GM21825 (cell line): Measurements from ENCODE around the gene MOSPD2.
A peak's percentile ranks its signal among the peaks of the same experiment; 100 is the strongest.

Source experiments
- ATAC-seq: cut with Tn5 transposase; IDR thresholded peaks from one replicate; pipeline ENCODE4 v1.9.1; 2021; ENCODE audit warnings: mild to moderate bottlenecking, moderate library complexity; ENCODE audit not compliant: unreplicated experiment

Gene MOSPD2

GRCh38 chrX:14872851-14873675, at the start of gene MOSPD2, which contains the start of gene FANCB:
Gene MOSPD2 (plus strand): TSS chrX:14873421. CDS start chrX:14873529, 108 bp downstream.
Gene FANCB (minus strand): TSS chrX:14873069. CDS start chrX:14865510, 7,559 bp downstream.
- ATAC-seq, result peak; percentile 95

- no peak for ATAC-seq
These were observed 47.4 kb upstream of the MOSPD2 start for GRCh38 chrX:14825851-14826250.

GRCh38 chrX:14826319-14826718, 46.9 kb upstream of the MOSPD2 start:
- ATAC-seq, result no peak

- no peak for ATAC-seq
These were observed 43.6 kb upstream of the MOSPD2 start for GRCh38 chrX:14829643-14830042.

- ATAC-seq, result no peak
These were observed 41.1 kb upstream of the MOSPD2 start for GRCh38 chrX:14832151-14832550.

- no peak for ATAC-seq
These were observed 40.6 kb upstream of the MOSPD2 start for GRCh38 chrX:14832586-14832985.

GRCh38 chrX:14837155-14837554, 36.1 kb upstream of the MOSPD2 start:
- no peak for ATAC-seq

GRCh38 chrX:14843666-14844065, 29.6 kb upstream of the MOSPD2 start:
- no peak for ATAC-seq

GRCh38 chrX:14851526-14851925, 21.7 kb upstream of the MOSPD2 start:
- ATAC-seq, result no peak

GRCh38 chrX:14864631-14865030, 8.6 kb upstream of the MOSPD2 start:
- no peak for ATAC-seq

- no peak for ATAC-seq
These were observed 8.0 kb upstream of the MOSPD2 start for GRCh38 chrX:14865201-14865600.

GRCh38 chrX:14871767-14872166, 1.5 kb upstream of the MOSPD2 start:
- ATAC-seq, result no peak

- no peak for ATAC-seq
These were observed 866 bp upstream of the MOSPD2 start for GRCh38 chrX:14872355-14872754.

- ATAC-seq, result no peak
These were observed 442 bp downstream of the MOSPD2 start for GRCh38 chrX:14873676-14874049.

- no peak for ATAC-seq
These were observed 2.4 kb downstream of the MOSPD2 start for GRCh38 chrX:14875624-14876023.

GRCh38 chrX:14883826-14884225, 10.6 kb downstream of the MOSPD2 start:
- no peak for ATAC-seq

- no peak for ATAC-seq
These were observed 11.5 kb downstream of the MOSPD2 start for GRCh38 chrX:14884714-14885113.

GRCh38 chrX:14886252-14886651, 13.0 kb downstream of the MOSPD2 start:
- ATAC-seq, result no peak

- ATAC-seq, result no peak
These were observed 23.1 kb downstream of the MOSPD2 start for GRCh38 chrX:14896273-14896672.

GRCh38 chrX:14897042-14897441, 23.8 kb downstream of the MOSPD2 start:
- no peak for ATAC-seq

- ATAC-seq, result peak; percentile 82
These were observed 26.4 kb downstream of the MOSPD2 start for GRCh38 chrX:14899607-14900006.

GRCh38 chrX:14902537-14902936, 29.3 kb downstream of the MOSPD2 start:
- no peak for ATAC-seq

GRCh38 chrX:14903891-14904290, 30.7 kb downstream of the MOSPD2 start:
- ATAC-seq, result no peak
